ENCODE results near the gene PPIL1.

The PPIL1 gene

GRCh38 chr6:36863670-36864540 is 10.7 kb downstream of the PPIL1 start:
- Histone ChIP-seq H3K4me3 (ENCODE audit: low read length) (no peak overlapping the region), H3K27me3 (replicated peaks; ENCODE audit: control insufficient read depth, insufficient read depth, low read length) (no peaks in the 10 kb centered on the region), H3K4me1 (ENCODE audit: control insufficient read depth, insufficient read depth, low read length) (peaks cover 2% of the 10 kb centered on the region), H3K9ac (ENCODE audit: low read length) (no peak overlapping the region), H3K9me3 (ENCODE audit: control insufficient read depth, low read length) (no peaks in the 10 kb centered on the region), H3K36me3 (ENCODE audit: control insufficient read depth, insufficient read depth, low read length, severe bottlenecking) (peaks cover 6% of the 10 kb centered on the region)
- no peak for DNase-seq (ENCODE audit: low read depth)

GRCh38 chr6:36862848-36863382 is 11.7 kb downstream of the PPIL1 start:
- Histone ChIP-seq H3K36me3 (ENCODE audit: control insufficient read depth, insufficient read depth, low read length, severe bottlenecking) (peaks cover 6% of the 10 kb centered on the region), H3K9me3 (ENCODE audit: control insufficient read depth, low read length) (no peaks in the 10 kb centered on the region), H3K9ac (ENCODE audit: low read length) (no peak overlapping the region), H3K4me1 (ENCODE audit: control insufficient read depth, insufficient read depth, low read length) (peaks cover 10% of the 10 kb centered on the region), H3K4me3 (ENCODE audit: low read length) (no peak overlapping the region), H3K27me3 (replicated peaks; ENCODE audit: control insufficient read depth, insufficient read depth, low read length) (no peaks in the 10 kb centered on the region)
- DNase-seq (ENCODE audit: low read depth): no peak

GRCh38 chr6:36862164-36862847 is 12.3 kb downstream of the PPIL1 start:
- Histone ChIP-seq H3K9ac (ENCODE audit: low read length) (no peak overlapping the region), H3K4me3 (ENCODE audit: low read length) (no peak overlapping the region), H3K4me1 (ENCODE audit: control insufficient read depth, insufficient read depth, low read length) (peaks cover 10% of the 10 kb centered on the region), H3K9me3 (ENCODE audit: control insufficient read depth, low read length) (no peaks in the 10 kb centered on the region), H3K27me3 (replicated peaks; ENCODE audit: control insufficient read depth, insufficient read depth, low read length) (no peaks in the 10 kb centered on the region), H3K36me3 (ENCODE audit: control insufficient read depth, insufficient read depth, low read length, severe bottlenecking) (peaks cover 6% of the 10 kb centered on the region)
- DNase-seq (ENCODE audit: low read depth): no peak

GRCh38 chr6:36860126-36860525 is 14.5 kb downstream of the PPIL1 start:
- peaks cover 12% of the 10 kb centered on the region for H3K36me3 ChIP-seq (ENCODE audit: control insufficient read depth, insufficient read depth, low read length, severe bottlenecking)

GRCh38 chr6:36858407-36858981 is 16.1 kb downstream of the PPIL1 start:
- Histone ChIP-seq H3K9me3 (ENCODE audit: control insufficient read depth, low read length) (no peaks in the 10 kb centered on the region), H3K4me1 (ENCODE audit: control insufficient read depth, insufficient read depth, low read length) (peaks cover 13% of the 10 kb centered on the region), H3K27me3 (replicated peaks; ENCODE audit: control insufficient read depth, insufficient read depth, low read length) (no peaks in the 10 kb centered on the region), H3K4me3 (ENCODE audit: low read length) (no peak overlapping the region), H3K9ac (ENCODE audit: low read length) (no peak overlapping the region), H3K36me3 (ENCODE audit: control insufficient read depth, insufficient read depth, low read length, severe bottlenecking) (peaks cover 10% of the 10 kb centered on the region)
- DNase-seq (ENCODE audit: low read depth): no peak

More at GRCh38 chr6:36860126-36860525, 14.5 kb downstream of the PPIL1 start:
- Histone ChIP-seq H3K4me1 (ENCODE audit: control insufficient read depth, insufficient read depth, low read length) (peaks cover 10% of the 10 kb centered on the region), H3K4me3 (ENCODE audit: low read length) (no peak overlapping the region), H3K9me3 (ENCODE audit: control insufficient read depth, low read length) (no peaks in the 10 kb centered on the region), H3K9ac (ENCODE audit: low read length) (no peak overlapping the region), H3K27me3 (replicated peaks; ENCODE audit: control insufficient read depth, insufficient read depth, low read length) (no peaks in the 10 kb centered on the region)
- no peak for DNase-seq (ENCODE audit: low read depth)

- Histone ChIP-seq H3K9me3 (ENCODE audit: control insufficient read depth, low read length) (no peaks in the 10 kb centered on the region), H3K27me3 (replicated peaks; ENCODE audit: control insufficient read depth, insufficient read depth, low read length) (no peaks in the 10 kb centered on the region), H3K9ac (ENCODE audit: low read length) (no peak overlapping the region), H3K4me1 (ENCODE audit: control insufficient read depth, insufficient read depth, low read length) (peaks cover 24% of the 10 kb centered on the region), H3K4me3 (ENCODE audit: low read length) (no peak overlapping the region), H3K36me3 (ENCODE audit: control insufficient read depth, insufficient read depth, low read length, severe bottlenecking) (peaks cover 10% of the 10 kb centered on the region)
- DNase-seq (ENCODE audit: low read depth): no peak
Observed at GRCh38 chr6:36857325-36857724, 17.3 kb downstream of the PPIL1 start.

GRCh38 chr6:36856277-36856676 is 18.3 kb downstream of the PPIL1 start:
- H3K9ac ChIP-seq (ENCODE audit: low read length): no peak overlapping the region
- no peak overlapping the region for H3K4me3 ChIP-seq (ENCODE audit: low read length)
- H3K27me3 ChIP-seq (replicated peaks; ENCODE audit: control insufficient read depth, insufficient read depth, low read length): no peaks in the 10 kb centered on the region
- H3K36me3 ChIP-seq (ENCODE audit: control insufficient read depth, insufficient read depth, low read length, severe bottlenecking): peaks cover 10% of the 10 kb centered on the region
- no peaks in the 10 kb centered on the region for H3K9me3 ChIP-seq (ENCODE audit: control insufficient read depth, low read length)
- DNase-seq (ENCODE audit: low read depth): no peak
- H3K4me1 ChIP-seq (ENCODE audit: control insufficient read depth, insufficient read depth, low read length): peaks cover 34% of the 10 kb centered on the region

GRCh38 chr6:36855750-36856149 is 18.9 kb downstream of the PPIL1 start:
- H3K4me1 ChIP-seq (ENCODE audit: control insufficient read depth, insufficient read depth, low read length): peaks cover 35% of the 10 kb centered on the region
- H3K4me3 ChIP-seq (ENCODE audit: low read length): no peak overlapping the region
- H3K9ac ChIP-seq (ENCODE audit: low read length): no peak overlapping the region
- H3K36me3 ChIP-seq (ENCODE audit: control insufficient read depth, insufficient read depth, low read length, severe bottlenecking): peaks cover 10% of the 10 kb centered on the region
- DNase-seq (ENCODE audit: low read depth): no peak
- H3K27me3 ChIP-seq (replicated peaks; ENCODE audit: control insufficient read depth, insufficient read depth, low read length): no peaks in the 10 kb centered on the region
- no peaks in the 10 kb centered on the region for H3K9me3 ChIP-seq (ENCODE audit: control insufficient read depth, low read length)

GRCh38 chr6:36853325-36853724 is 21.3 kb downstream of the PPIL1 start:
- H3K27me3 ChIP-seq (replicated peaks; ENCODE audit: control insufficient read depth, insufficient read depth, low read length): no peaks in the 10 kb centered on the region
- peak; percentile 82 for DNase-seq (ENCODE audit: low read depth)
- H3K9me3 ChIP-seq (ENCODE audit: control insufficient read depth, low read length): no peaks in the 10 kb centered on the region
- peaks cover 27% of the 10 kb centered on the region for H3K4me1 ChIP-seq (ENCODE audit: control insufficient read depth, insufficient read depth, low read length)
- no peak overlapping the region for H3K4me3 ChIP-seq (ENCODE audit: low read length)
- H3K36me3 ChIP-seq (ENCODE audit: control insufficient read depth, insufficient read depth, low read length, severe bottlenecking): peaks cover 10% of the 10 kb centered on the region
- no peak overlapping the region for H3K9ac ChIP-seq (ENCODE audit: low read length)

- no peak overlapping the region for H3K9ac ChIP-seq (ENCODE audit: low read length)
- H3K4me3 ChIP-seq (ENCODE audit: low read length): no peak overlapping the region
- peaks cover 10% of the 10 kb centered on the region for H3K36me3 ChIP-seq (ENCODE audit: control insufficient read depth, insufficient read depth, low read length, severe bottlenecking)
- H3K9me3 ChIP-seq (ENCODE audit: control insufficient read depth, low read length): no peaks in the 10 kb centered on the region
- H3K27me3 ChIP-seq (replicated peaks; ENCODE audit: control insufficient read depth, insufficient read depth, low read length): no peaks in the 10 kb centered on the region
- H3K4me1 ChIP-seq (ENCODE audit: control insufficient read depth, insufficient read depth, low read length): peaks cover 25% of the 10 kb centered on the region
- peak; percentile 56 for DNase-seq (ENCODE audit: low read depth)
Observed at GRCh38 chr6:36852481-36853147, 22.0 kb downstream of the PPIL1 start.

- peaks cover 25% of the 10 kb centered on the region for H3K4me1 ChIP-seq (ENCODE audit: control insufficient read depth, insufficient read depth, low read length)
- no peaks in the 10 kb centered on the region for H3K27me3 ChIP-seq (replicated peaks; ENCODE audit: control insufficient read depth, insufficient read depth, low read length)
- no peaks in the 10 kb centered on the region for H3K9me3 ChIP-seq (ENCODE audit: control insufficient read depth, low read length)
- H3K36me3 ChIP-seq (ENCODE audit: control insufficient read depth, insufficient read depth, low read length, severe bottlenecking): peaks cover 10% of the 10 kb centered on the region
- DNase-seq (ENCODE audit: low read depth): no peak
- no peak overlapping the region for H3K9ac ChIP-seq (ENCODE audit: low read length)
- no peak overlapping the region for H3K4me3 ChIP-seq (ENCODE audit: low read length)
Observed at GRCh38 chr6:36851626-36852025, 23.0 kb downstream of the PPIL1 start.

Data from adipocyte (in vitro differentiated cells).